AG04449 (cell line): ENCODE data around the gene UNC5C.

Experiments used
- CTCF ChIA-PET: fragments of 350-600 bp; formaldehyde crosslinking; extraction: SDS; loops from one replicate; lab custom pipeline; 2021; ENCODE audit warnings: antibody characterized with exemption; lab: Yijun Ruan, JAX
- POLR2A ChIA-PET: fragments of 400-600, 350-600 bp; formaldehyde crosslinking; extraction: SDS; loops from one replicate; lab custom pipeline; 2020; ENCODE audit warnings: antibody characterized with exemption, inconsistent platforms; lab: Yijun Ruan, JAX
- DNase-seq: peaks from one replicate; pipeline ENCODE4 v3.0.0-alpha.2; 2010; ENCODE audit warnings: low read depth, low spot score
- H3K4me3 ChIP-seq: 2 replicates; pipeline ENCODE4 v1.5.1; 2011; ENCODE audit warnings: low read depth, mild to moderate bottlenecking, control low read depth, low read length
- CTCF ChIP-seq: IDR thresholded peaks from one replicate; pipeline ENCODE4 v1.5.1; 2011; ENCODE audit warnings: mild to moderate bottlenecking, moderate library complexity, low read length, control low read depth, inconsistent platforms; ENCODE audit not compliant: insufficient read depth; ENCODE audit errors: missing control alignments

Gene UNC5C

GRCh38 chr4:95294321-95294720, 254.5 kb downstream of the UNC5C start:
- no peak overlapping the region for H3K4me3 ChIP-seq
- CTCF ChIA-PET = no interaction called here
- no peak for DNase-seq
- POLR2A ChIA-PET = no interaction called here
- TF ChIP-seq CTCF = no peak

GRCh38 chr4:95293014-95293413, 255.8 kb downstream of the UNC5C start:
- no peak for DNase-seq
- no peak for TF ChIP-seq CTCF
- ChIA-PET CTCF (no interaction called here), POLR2A (no interaction called here)
- H3K4me3 ChIP-seq = no peak overlapping the region

- POLR2A ChIA-PET = no interaction called here
- no peak for TF ChIP-seq CTCF
- DNase-seq = no peak
Measured at GRCh38 chr4:95290702-95291101, 258.1 kb downstream of the UNC5C start.

GRCh38 chr4:95289028-95289634, 259.6 kb downstream of the UNC5C start:
- DNase-seq = no peak
- POLR2A ChIA-PET = no interaction called here
- TF ChIP-seq CTCF = no peak
- CTCF ChIA-PET = no interaction called here
- no peak overlapping the region for H3K4me3 ChIP-seq

More at GRCh38 chr4:95290702-95291101, 258.1 kb downstream of the UNC5C start:
- CTCF ChIA-PET = no interaction called here
- H3K4me3 ChIP-seq = no peak overlapping the region

GRCh38 chr4:95288552-95288951, 260.2 kb downstream of the UNC5C start:
- H3K4me3 ChIP-seq = no peak overlapping the region
- ChIA-PET POLR2A (no interaction called here), CTCF (no interaction called here)
- no peak for DNase-seq
- TF ChIP-seq CTCF = no peak

GRCh38 chr4:95285797-95286196, 263.0 kb downstream of the UNC5C start:
- no peak for TF ChIP-seq CTCF
- ChIA-PET CTCF (no interaction called here), POLR2A (no interaction called here)
- H3K4me3 ChIP-seq = no peak overlapping the region
- DNase-seq = no peak
